ENCODE measurements around the gene SGTA.

SGTA gene

GRCh38 chr19:2759965-2760364, 23.1 kb downstream of the SGTA start:
- DNase-seq: no peak
- in situ Hi-C loops (cut with MboI; ENCODE audit: low pct_unique_long_range_greater_than_20kb, low sequenced_read_pairs): no loop called here

- DNase-seq: no peak
- in situ Hi-C loops (cut with MboI; ENCODE audit: low pct_unique_long_range_greater_than_20kb, low sequenced_read_pairs): no loop called here
Measured at GRCh38 chr19:2759362-2759761, 23.7 kb downstream of the SGTA start.

GRCh38 chr19:2758601-2759313, 24.3 kb downstream of the SGTA start:
- in situ Hi-C loops (cut with MboI; ENCODE audit: low pct_unique_long_range_greater_than_20kb, low sequenced_read_pairs): no loop called here
- no peak for DNase-seq

- no peak for DNase-seq
- in situ Hi-C loops (cut with MboI; ENCODE audit: low pct_unique_long_range_greater_than_20kb, low sequenced_read_pairs): no loop called here
Measured at GRCh38 chr19:2756921-2757881, 25.9 kb downstream of the SGTA start.

- in situ Hi-C loops (cut with MboI; ENCODE audit: low pct_unique_long_range_greater_than_20kb, low sequenced_read_pairs): no loop called here
- DNase-seq: no peak
Measured at GRCh38 chr19:2756477-2756876, 26.6 kb downstream of the SGTA start.

GRCh38 chr19:2755811-2756210, 27.3 kb downstream of the SGTA start:
- in situ Hi-C loops (cut with MboI; ENCODE audit: low pct_unique_long_range_greater_than_20kb, low sequenced_read_pairs): no loop called here
- no peak for DNase-seq

- in situ Hi-C loops (cut with MboI; ENCODE audit: low pct_unique_long_range_greater_than_20kb, low sequenced_read_pairs): no loop called here
- DNase-seq: no peak
Measured at GRCh38 chr19:2755448-2755705, 27.7 kb downstream of the SGTA start.

- in situ Hi-C loops (cut with MboI; ENCODE audit: low pct_unique_long_range_greater_than_20kb, low sequenced_read_pairs): no loop called here
- no peak for DNase-seq
Measured at GRCh38 chr19:2754659-2755447, 28.2 kb downstream of the SGTA start.

- in situ Hi-C loops (cut with MboI; ENCODE audit: low pct_unique_long_range_greater_than_20kb, low sequenced_read_pairs): no loop called here
- DNase-seq: no peak
Measured at GRCh38 chr19:2751438-2751830, 31.6 kb downstream of the SGTA start.

GRCh38 chr19:2750808-2751437, 32.1 kb downstream of the SGTA start:
- no peak for DNase-seq
- in situ Hi-C loops (cut with MboI; ENCODE audit: low pct_unique_long_range_greater_than_20kb, low sequenced_read_pairs): no loop called here

- DNase-seq: no peak
- in situ Hi-C loops (cut with MboI; ENCODE audit: low pct_unique_long_range_greater_than_20kb, low sequenced_read_pairs): no loop called here
Measured at GRCh38 chr19:2747349-2747748, 35.7 kb downstream of the SGTA start.

GRCh38 chr19:2744113-2744512, 39.0 kb downstream of the SGTA start:
- DNase-seq: no peak
- in situ Hi-C loops (cut with MboI; ENCODE audit: low pct_unique_long_range_greater_than_20kb, low sequenced_read_pairs): no loop called here

GRCh38 chr19:2743099-2743498, 40.0 kb downstream of the SGTA start:
- no peak for DNase-seq
- in situ Hi-C loops (cut with MboI; ENCODE audit: low pct_unique_long_range_greater_than_20kb, low sequenced_read_pairs): no loop called here

- in situ Hi-C loops (cut with MboI; ENCODE audit: low pct_unique_long_range_greater_than_20kb, low sequenced_read_pairs): no loop called here
Measured at GRCh38 chr19:2740314-2740656, 42.8 kb downstream of the SGTA start.

GRCh38 chr19:2739602-2740313, 43.3 kb downstream of the SGTA start, which contains the start of gene SLC39A3:
Gene SLC39A3 (minus strand): TSS chr19:2740017. CDS start chr19:2737257, 2,760 bp downstream.
- DNase-seq: peak; percentile 99
- in situ Hi-C loops (cut with MboI; ENCODE audit: low pct_unique_long_range_greater_than_20kb, low sequenced_read_pairs): no loop called here

More at GRCh38 chr19:2740314-2740656, 42.8 kb downstream of the SGTA start:
- no peak for DNase-seq

GRCh38 chr19:2736550-2737190, 46.4 kb downstream of the SGTA start:
- in situ Hi-C loops (cut with MboI; ENCODE audit: low pct_unique_long_range_greater_than_20kb, low sequenced_read_pairs): no loop called here
- no peak for DNase-seq

- in situ Hi-C loops (cut with MboI; ENCODE audit: low pct_unique_long_range_greater_than_20kb, low sequenced_read_pairs): no loop called here
- no peak for DNase-seq
Measured at GRCh38 chr19:2735374-2735773, 47.7 kb downstream of the SGTA start.

GRCh38 chr19:2734589-2735288, 48.3 kb downstream of the SGTA start:
- DNase-seq: no peak
- in situ Hi-C loops (cut with MboI; ENCODE audit: low pct_unique_long_range_greater_than_20kb, low sequenced_read_pairs): no loop called here
